Measurements from ENCODE around the gene MCHR1. TPM values are rescaled to one million over a fixed set of nuclear protein-coding genes. Genes with fewer than 3 reads are reported as not detected.
"Not testable (repeated sequence)": the region's sequence is repeated elsewhere in the genome, so short reads cannot be mapped to it uniquely, and the experiment has no call there.

The MCHR1 gene
- total RNA-seq, 1 experiment from 2014 or later: not detected

DNA sequence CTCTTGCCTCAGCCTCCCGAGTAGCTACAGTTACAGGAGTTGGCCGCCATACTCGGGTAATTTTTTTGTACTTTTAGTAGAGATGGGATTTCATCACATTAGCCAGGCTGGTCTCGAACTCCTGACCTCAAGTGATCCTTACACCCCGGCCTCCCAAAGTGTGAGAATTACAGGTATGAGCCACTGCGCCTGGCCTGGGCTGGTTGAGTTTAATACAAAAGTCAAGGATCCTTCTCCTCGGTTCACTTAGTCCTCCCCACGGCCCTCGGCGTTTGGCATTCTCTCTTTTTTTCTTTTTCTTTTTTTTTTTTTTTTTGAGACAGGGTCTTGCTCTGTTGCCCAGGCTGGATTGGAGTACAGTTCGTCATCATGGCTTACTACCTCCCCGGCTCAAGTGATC is 33.0 kb downstream of the MCHR1 start:
- ChIA-PET POLR2A (no interaction called here), CTCF (no interaction called here)
- no peak for DNase-seq (ENCODE audit: unreplicated experiment)
- peaks cover 8% of the 10 kb centered on the region for H3K9me3 Mint-ChIP-seq (ENCODE audit: unreplicated experiment)
- no TSS peak for BruUV-seq (replicated peaks)
- TF ChIP-seq, protein P1, sequence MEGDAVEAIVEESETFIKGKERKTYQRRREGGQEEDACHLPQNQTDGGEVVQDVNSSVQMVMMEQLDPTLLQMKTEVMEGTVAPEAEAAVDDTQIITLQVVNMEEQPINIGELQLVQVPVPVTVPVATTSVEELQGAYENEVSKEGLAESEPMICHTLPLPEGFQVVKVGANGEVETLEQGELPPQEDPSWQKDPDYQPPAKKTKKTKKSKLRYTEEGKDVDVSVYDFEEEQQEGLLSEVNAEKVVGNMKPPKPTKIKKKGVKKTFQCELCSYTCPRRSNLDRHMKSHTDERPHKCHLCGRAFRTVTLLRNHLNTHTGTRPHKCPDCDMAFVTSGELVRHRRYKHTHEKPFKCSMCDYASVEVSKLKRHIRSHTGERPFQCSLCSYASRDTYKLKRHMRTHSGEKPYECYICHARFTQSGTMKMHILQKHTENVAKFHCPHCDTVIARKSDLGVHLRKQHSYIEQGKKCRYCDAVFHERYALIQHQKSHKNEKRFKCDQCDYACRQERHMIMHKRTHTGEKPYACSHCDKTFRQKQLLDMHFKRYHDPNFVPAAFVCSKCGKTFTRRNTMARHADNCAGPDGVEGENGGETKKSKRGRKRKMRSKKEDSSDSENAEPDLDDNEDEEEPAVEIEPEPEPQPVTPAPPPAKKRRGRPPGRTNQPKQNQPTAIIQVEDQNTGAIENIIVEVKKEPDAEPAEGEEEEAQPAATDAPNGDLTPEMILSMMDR (IDR thresholded peaks at IDR 0.05; ENCODE audit: unreplicated experiment): no peak
- no peak overlapping the region for H3K27ac Mint-ChIP-seq (ENCODE audit: low read depth, unreplicated experiment)
- intact Hi-C loops (cut with micrococcal nuclease): no loop called here
- no peaks in the 10 kb centered on the region for H3K36me3 Mint-ChIP-seq (ENCODE audit: insufficient read depth, unreplicated experiment)
- H3K4me3 Mint-ChIP-seq (ENCODE audit: unreplicated experiment): no peak overlapping the region
- peaks cover 6% of the 10 kb centered on the region for H3K4me1 Mint-ChIP-seq (ENCODE audit: insufficient read depth, unreplicated experiment)
- H3K27me3 Mint-ChIP-seq (ENCODE audit: insufficient read depth, unreplicated experiment): no peaks in the 10 kb centered on the region

DNA sequence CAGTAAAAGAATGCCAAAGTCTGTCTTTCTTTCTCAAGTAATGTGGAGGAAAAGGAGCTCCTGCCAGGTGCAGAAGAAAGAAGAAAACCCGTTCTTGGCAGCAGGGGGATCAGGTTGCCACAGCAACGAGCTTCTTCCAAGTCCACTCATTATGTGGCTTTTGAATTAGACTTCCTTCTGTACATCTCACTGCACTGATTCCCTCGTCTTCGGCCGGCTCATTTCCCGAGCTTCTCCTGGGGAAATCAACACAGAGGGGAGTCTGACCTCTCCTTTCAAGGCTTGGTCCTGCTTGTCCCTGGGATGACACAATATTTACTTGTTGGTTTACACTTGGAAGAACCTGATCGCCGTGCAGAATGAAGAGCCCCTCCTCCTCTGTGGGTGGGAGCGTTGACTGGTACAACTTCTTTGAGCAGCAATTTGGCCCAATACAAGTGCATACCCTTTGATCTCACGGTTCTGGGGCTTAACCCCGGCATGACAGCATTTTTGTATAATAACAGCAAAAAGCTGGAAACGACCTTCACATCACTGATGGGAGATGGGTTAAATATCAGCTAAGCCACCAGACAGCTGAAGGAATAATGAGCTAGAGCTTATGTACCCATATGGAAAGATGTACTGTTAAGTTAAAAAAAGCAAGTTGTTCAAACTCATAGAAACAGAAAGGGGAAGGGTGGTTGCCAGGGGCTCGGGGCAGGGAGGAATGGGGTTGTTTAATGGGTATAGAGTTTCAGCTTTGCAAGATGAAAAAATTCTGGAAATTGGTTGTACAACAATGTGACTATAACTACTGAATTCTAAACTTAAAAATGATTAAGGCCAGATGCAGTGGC is 35.4 kb downstream of the MCHR1 start:
- Mint-ChIP-seq H3K36me3 (ENCODE audit: insufficient read depth, unreplicated experiment) (no peaks in the 10 kb centered on the region), H3K4me3 (ENCODE audit: unreplicated experiment) (no peak overlapping the region), H3K27ac (ENCODE audit: low read depth, unreplicated experiment) (no peak overlapping the region), H3K4me1 (ENCODE audit: insufficient read depth, unreplicated experiment) (peaks cover 6% of the 10 kb centered on the region), H3K27me3 (ENCODE audit: insufficient read depth, unreplicated experiment) (no peaks in the 10 kb centered on the region), H3K9me3 (ENCODE audit: unreplicated experiment) (no peaks in the 10 kb centered on the region)
- POLR2A ChIA-PET: interaction anchor here (0.6 to 1.2 kb wide), 5 partner anchors 11 to 64 kb away, joined by 3 to 6 read pairs (median 4); no protein-coding TSS in a partner anchor
- CTCF ChIA-PET: interaction anchor here (1.5 kb wide), 1 partner anchor 31 kb away, joined by 6 read pairs; no protein-coding TSS in a partner anchor
- intact Hi-C loops (cut with micrococcal nuclease): no loop called here
- BruUV-seq (replicated peaks): no TSS peak
- DNase-seq (ENCODE audit: unreplicated experiment): no peak
- TF ChIP-seq, protein P1 (IDR thresholded peaks at IDR 0.05; ENCODE audit: unreplicated experiment): no peak

DNA sequence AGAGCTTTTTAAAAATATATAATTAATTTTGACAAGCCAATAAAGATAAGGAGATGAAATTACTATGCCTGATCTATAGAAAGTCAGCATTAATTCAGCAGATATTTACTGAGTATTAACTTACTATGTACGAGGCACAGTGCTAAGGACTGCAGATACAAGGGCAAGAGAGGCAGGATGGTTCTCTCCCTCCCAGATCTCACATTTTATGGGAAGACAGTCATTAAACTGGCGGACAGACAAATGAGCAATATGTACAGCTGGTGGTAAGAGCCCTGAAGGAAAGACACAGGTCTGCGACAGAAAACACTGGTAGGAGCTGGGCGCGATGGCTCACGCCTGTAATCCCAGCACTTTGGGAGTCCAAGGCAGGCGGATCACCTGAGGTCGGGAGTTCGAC is 36.8 kb downstream of the MCHR1 start:
- no peak overlapping the region for H3K27ac Mint-ChIP-seq (ENCODE audit: low read depth, unreplicated experiment)
- intact Hi-C loops (cut with micrococcal nuclease): no loop called here
- H3K4me3 Mint-ChIP-seq (ENCODE audit: unreplicated experiment): no peak overlapping the region
- TF ChIP-seq, protein P1 (IDR thresholded peaks at IDR 0.05; ENCODE audit: unreplicated experiment): no peak
- H3K4me1 Mint-ChIP-seq (ENCODE audit: insufficient read depth, unreplicated experiment): peaks cover 6% of the 10 kb centered on the region
- ChIA-PET POLR2A (interaction anchor here (0.6 to 0.9 kb wide), 2 partner anchors 20 to 31 kb away, joined by 4 to 6 read pairs; no protein-coding TSS in a partner anchor), CTCF (interaction anchor here (0.6 to 0.9 kb wide), 2 partner anchors 33 to 279 kb away, joined by 3 to 5 read pairs; no protein-coding TSS in a partner anchor)
- no peaks in the 10 kb centered on the region for H3K36me3 Mint-ChIP-seq (ENCODE audit: insufficient read depth, unreplicated experiment)
- DNase-seq (ENCODE audit: unreplicated experiment): no peak
- no peaks in the 10 kb centered on the region for H3K27me3 Mint-ChIP-seq (ENCODE audit: insufficient read depth, unreplicated experiment)
- H3K9me3 Mint-ChIP-seq (ENCODE audit: unreplicated experiment): no peaks in the 10 kb centered on the region
- no TSS peak for BruUV-seq (replicated peaks)

DNA sequence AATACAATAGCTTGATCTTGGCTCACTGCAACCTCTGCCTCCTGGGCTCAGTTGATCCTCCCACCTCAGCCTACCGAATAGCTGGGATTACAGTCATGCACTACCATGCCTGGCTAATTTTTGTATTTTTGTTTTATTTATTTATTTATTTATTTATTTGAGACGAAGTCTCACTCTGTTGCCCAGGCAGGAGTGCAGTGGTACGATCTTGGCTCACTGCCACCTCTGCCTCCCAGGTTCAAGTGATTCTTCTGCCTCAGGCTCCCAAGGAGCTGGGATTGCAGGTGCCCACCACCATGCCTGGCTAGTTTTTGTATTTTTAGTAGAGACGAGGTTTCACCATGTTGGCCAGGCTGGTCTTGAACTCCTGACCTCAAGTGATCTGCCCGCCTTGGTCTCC is 38.4 kb downstream of the MCHR1 start:
- H3K27me3 Mint-ChIP-seq (ENCODE audit: insufficient read depth, unreplicated experiment); BruUV-seq (replicated peaks); H3K4me1 Mint-ChIP-seq (ENCODE audit: insufficient read depth, unreplicated experiment); POLR2A ChIA-PET; intact Hi-C loops (cut with micrococcal nuclease); H3K27ac Mint-ChIP-seq (ENCODE audit: low read depth, unreplicated experiment); H3K9me3 Mint-ChIP-seq (ENCODE audit: unreplicated experiment); H3K36me3 Mint-ChIP-seq (ENCODE audit: insufficient read depth, unreplicated experiment); H3K4me3 Mint-ChIP-seq (ENCODE audit: unreplicated experiment); DNase-seq (ENCODE audit: unreplicated experiment): not testable (repeated sequence)
- CTCF ChIA-PET: interaction anchor here (0.6 to 1.1 kb wide), 3 partner anchors 34 to 693 kb away, joined by 3 to 5 read pairs (median 4); no protein-coding TSS in a partner anchor

Data from MCF 10A (cell line).